H9 (cell line): ENCODE data around the gene SCUBE1. TPM values are rescaled to one million over a fixed set of nuclear protein-coding genes. Genes with fewer than 3 reads are reported as not detected.

Experiments
- DNase-seq: peaks from one replicate; pipeline ENCODE4 v3.0.0-alpha.2; 2017
- H2AFZ ChIP-seq: one replicate; pipeline ENCODE4 v1.6.1; 2013; ENCODE audit warnings: mild to moderate bottlenecking, low read length, control low read depth, moderate library complexity
- H2AK5ac ChIP-seq: 2 replicates; pipeline ENCODE4 v1.6.1; 2013; ENCODE audit warnings: low read length, control low read depth, mixed read lengths; ENCODE audit not compliant: insufficient read length
- H2BK120ac ChIP-seq: one replicate; pipeline ENCODE4 v1.6.1; 2013; ENCODE audit warnings: low read depth, mild to moderate bottlenecking, low read length, control low read depth, inconsistent platforms; ENCODE audit not compliant: poor library complexity, severe bottlenecking
- H2BK12ac ChIP-seq: 2 replicates; pipeline ENCODE4 v1.6.1; 2013; ENCODE audit warnings: low read length, control low read depth, mixed read lengths, low read depth; ENCODE audit not compliant: insufficient read length
- H2BK15ac ChIP-seq: 2 replicates; pipeline ENCODE4 v1.6.1; 2013; ENCODE audit warnings: low read depth, low read length, control low read depth
- H2BK20ac ChIP-seq: one replicate; pipeline ENCODE4 v1.6.1; 2013; ENCODE audit warnings: low read depth, mild to moderate bottlenecking, low read length, control low read depth, inconsistent platforms; ENCODE audit not compliant: poor library complexity, severe bottlenecking
- H2BK5ac ChIP-seq: 2 replicates; pipeline ENCODE4 v1.6.1; 2013; ENCODE audit warnings: low read length, control low read depth, mixed read lengths; ENCODE audit not compliant: insufficient read length
- H3K14ac ChIP-seq: 2 replicates; pipeline ENCODE4 v1.6.1; 2013; ENCODE audit warnings: low read length, control low read depth; ENCODE audit not compliant: insufficient read depth
- H3K18ac ChIP-seq: 2 replicates; pipeline ENCODE4 v1.6.1; 2013; ENCODE audit warnings: low read depth, mild to moderate bottlenecking, mixed read lengths, low read length, control low read depth; ENCODE audit not compliant: insufficient read length
- H3K23ac ChIP-seq: 2 replicates; pipeline ENCODE4 v1.6.1; 2013; ENCODE audit warnings: low read length, control low read depth, mixed read lengths, low read depth; ENCODE audit not compliant: insufficient read length
- H3K23me2 ChIP-seq: 2 replicates; pipeline ENCODE4 v1.6.1; 2013; ENCODE audit warnings: low read depth, mild to moderate bottlenecking, mixed read lengths, low read length, control low read depth; ENCODE audit not compliant: insufficient read length, poor library complexity, severe bottlenecking
- H3K27ac ChIP-seq: 2 replicates; pipeline ENCODE4 v1.5.1; 2013; ENCODE audit warnings: low read length, control low read depth, mixed read lengths, low read depth; ENCODE audit not compliant: insufficient read length
- H3K27me3 ChIP-seq: 2 replicates; pipeline ENCODE4 v1.6.1; 2013; ENCODE audit warnings: low read length, control low read depth, inconsistent platforms; ENCODE audit not compliant: insufficient read depth
- H3K4ac ChIP-seq: 2 replicates; pipeline ENCODE4 v1.6.1; 2013; ENCODE audit warnings: low read depth, mild to moderate bottlenecking, control low read depth, inconsistent platforms, low read length, moderate library complexity
- H3K4me1 ChIP-seq: 2 replicates; pipeline ENCODE4 v1.6.1; 2013; ENCODE audit warnings: low read length, control low read depth, inconsistent platforms; ENCODE audit not compliant: insufficient read depth
- H3K4me2 ChIP-seq: 2 replicates; pipeline ENCODE4 v1.6.1; 2013; ENCODE audit warnings: low read length, control low read depth, mixed read lengths; ENCODE audit not compliant: insufficient read length, insufficient read depth
- H3K56ac ChIP-seq: 2 replicates; pipeline ENCODE4 v1.6.1; 2013; ENCODE audit warnings: low read depth, mild to moderate bottlenecking, mixed read lengths, low read length, control low read depth; ENCODE audit not compliant: insufficient read length
- H3K79me1 ChIP-seq: 2 replicates; pipeline ENCODE4 v1.6.1; 2013; ENCODE audit warnings: low read depth, mild to moderate bottlenecking, moderate library complexity, low read length, control low read depth, inconsistent platforms; ENCODE audit not compliant: insufficient read depth, poor library complexity, severe bottlenecking
- H3K79me2 ChIP-seq: 2 replicates; pipeline ENCODE4 v1.6.1; 2013; ENCODE audit warnings: low read length, control low read depth, inconsistent platforms; ENCODE audit not compliant: insufficient read depth
- H3K9ac ChIP-seq: 2 replicates; pipeline ENCODE4 v1.6.1; 2013; ENCODE audit warnings: low read length, control low read depth, mixed read lengths; ENCODE audit not compliant: insufficient read length; ENCODE audit errors: extremely low read depth
- H3K9me3 ChIP-seq: one replicate; pipeline ENCODE4 v1.6.1; 2013; ENCODE audit warnings: low read depth, low read length, inconsistent platforms; ENCODE audit not compliant: control insufficient read depth
- H3T11ph ChIP-seq: one replicate; pipeline ENCODE4 v1.6.1; 2013; ENCODE audit warnings: mild to moderate bottlenecking, low read length, control low read depth, inconsistent platforms
- H4K20me1 ChIP-seq: one replicate; pipeline ENCODE4 v1.6.1; 2013; ENCODE audit not compliant: control insufficient read depth, insufficient read length, insufficient read depth
- H4K5ac ChIP-seq: 2 replicates; pipeline ENCODE4 v1.6.1; 2013; ENCODE audit warnings: low read depth, mild to moderate bottlenecking, mixed read lengths, low read length, control low read depth; ENCODE audit not compliant: insufficient read length
- H4K8ac ChIP-seq: replicated peaks from 2 replicates; pipeline ENCODE4 v1.6.1; 2013; ENCODE audit warnings: low read length, control low read depth, mixed read lengths, low read depth; ENCODE audit not compliant: insufficient read length
- H4K91ac ChIP-seq: 2 replicates; pipeline ENCODE4 v1.6.1; 2013; ENCODE audit warnings: low read depth, mild to moderate bottlenecking, moderate library complexity, mixed read lengths, low read length, control low read depth; ENCODE audit not compliant: insufficient read length
- H3K27ac Mint-ChIP-seq, 3 experiments: 2 replicates in 2 of 3; 3 replicates in 1 of 3; pipeline ENCODE4 v1.8.0; 2020 to 2021; ENCODE audit warnings: mixed read lengths in 3 of 3, mild to moderate bottlenecking in 1 of 3, moderate library complexity in 1 of 3
- H3K27me3 Mint-ChIP-seq: 2 replicates; pipeline ENCODE4 v1.8.0; 2021; ENCODE audit warnings: low read depth, mild to moderate bottlenecking, moderate library complexity, mixed read lengths
- H3K36me3 Mint-ChIP-seq, 3 experiments: 2 replicates in 2 of 3; 3 replicates in 1 of 3; pipeline ENCODE4 v1.8.0; 2020 to 2021; ENCODE audit warnings: low read depth in 3 of 3, mixed read lengths in 3 of 3; ENCODE audit not compliant: insufficient read depth in 1 of 3
- H3K4me1 Mint-ChIP-seq, 2 experiments: 2 replicates each; pipeline ENCODE4 v1.8.0; 2020; ENCODE audit warnings: mixed read lengths in 2 of 2
- H3K4me3 Mint-ChIP-seq, 2 experiments: 2 replicates in 1 of 2; 3 replicates in 1 of 2; pipeline ENCODE4 v1.8.0; 2020 to 2021; ENCODE audit warnings: mild to moderate bottlenecking in 2 of 2, mixed read lengths in 2 of 2, moderate library complexity in 1 of 2
- H3K9me3 Mint-ChIP-seq, 2 experiments: 2 replicates in 1 of 2; 3 replicates in 1 of 2; pipeline ENCODE4 v1.8.0; 2020; ENCODE audit warnings: mild to moderate bottlenecking in 2 of 2, mixed read lengths in 2 of 2, moderate library complexity in 1 of 2
- WGBS: extraction: QIAGEN DNeasy Blood & Tissue Kit; methylation state at CpG from one replicate; pipeline ENCODE4 v1.1.7; 2013; ENCODE audit warnings: missing lambda C conversion rate, low lambda C conversion rate, mixed read lengths; ENCODE audit not compliant: insufficient read length; ENCODE audit errors: extremely low coverage; 5-methylcytosine and 5-hydroxymethylcytosine counted together
- total RNA-seq: library from RNA; stranded (reverse); gene quantifications from 2 replicates; pipeline ENCODE4 v1.2.1, GENCODE V29; 2021
- TF ChIP-seq, protein P1 (sequence below): fragments of 200-600 bp; sonication (generic); conservative IDR thresholded peaks from 3 replicates; pipeline ENCODE4 v1.8.0; 2021; ENCODE audit warnings: antibody characterized with exemption, mild to moderate bottlenecking

Gene SCUBE1
- total RNA-seq, 1 experiment from 2014 or later = 1.2 TPM

DNA sequence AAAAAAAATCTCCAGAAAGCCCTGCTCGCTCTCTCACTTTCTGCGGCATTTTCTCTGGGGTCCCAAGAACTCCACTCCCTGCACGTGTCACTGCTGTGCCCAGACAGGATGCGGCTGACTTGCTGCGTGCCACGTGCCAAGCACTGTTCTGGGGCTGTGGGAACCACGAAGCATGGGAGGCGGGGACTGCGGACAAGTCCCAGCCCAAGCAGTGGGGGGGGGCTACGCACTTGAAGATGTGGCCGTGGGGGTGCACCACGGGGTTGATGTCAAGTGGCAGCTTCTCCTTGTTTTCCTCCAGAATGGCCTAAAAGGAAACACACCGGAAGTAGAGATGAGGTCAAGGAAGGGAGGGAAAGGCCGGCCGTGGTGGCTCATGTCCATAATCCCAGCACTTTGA lies 167.1 kb downstream of the SCUBE1 start:
- Mint-ChIP-seq H3K9me3 (no peaks in the 10 kb centered on the region), H3K27ac (no peak overlapping the region), H3K4me3 (no peak overlapping the region), H3K27me3 (no peaks in the 10 kb centered on the region), H3K36me3 (peaks cover 36 to 78% (median 69%) of the 10 kb centered on the region in 3 experiments), H3K4me1 (no peaks in the 10 kb centered on the region)
- Histone ChIP-seq H3K4me2 (no peak overlapping the region), H2BK5ac (no peak overlapping the region), H3K79me1 (no peaks in the 10 kb centered on the region), H3K4me1 (no peaks in the 10 kb centered on the region), H3K27ac (no peak overlapping the region), H3K79me2 (no peaks in the 10 kb centered on the region), H4K91ac (no peak overlapping the region), H3K9me3 (no peaks in the 10 kb centered on the region), H3K9ac (no peak overlapping the region), H2AK5ac (no peak overlapping the region), H4K20me1 (no peaks in the 10 kb centered on the region), H3K18ac (no peak overlapping the region), H3K14ac (no peak overlapping the region), H3K4ac (no peak overlapping the region), H4K5ac (no peak overlapping the region), H2BK120ac (no peak overlapping the region), H4K8ac (no peak overlapping the region), H2BK15ac (no peak overlapping the region), H2BK12ac (no peak overlapping the region), H3K23ac (no peak overlapping the region), H3K27me3 (no peaks in the 10 kb centered on the region), H3T11ph (no peak overlapping the region), H2BK20ac (no peak overlapping the region), H2AFZ (no peak overlapping the region), H3K56ac (no peak overlapping the region), H3K23me2 (no peaks in the 10 kb centered on the region)
- DNase-seq = no peak
- TF ChIP-seq, protein P1, sequence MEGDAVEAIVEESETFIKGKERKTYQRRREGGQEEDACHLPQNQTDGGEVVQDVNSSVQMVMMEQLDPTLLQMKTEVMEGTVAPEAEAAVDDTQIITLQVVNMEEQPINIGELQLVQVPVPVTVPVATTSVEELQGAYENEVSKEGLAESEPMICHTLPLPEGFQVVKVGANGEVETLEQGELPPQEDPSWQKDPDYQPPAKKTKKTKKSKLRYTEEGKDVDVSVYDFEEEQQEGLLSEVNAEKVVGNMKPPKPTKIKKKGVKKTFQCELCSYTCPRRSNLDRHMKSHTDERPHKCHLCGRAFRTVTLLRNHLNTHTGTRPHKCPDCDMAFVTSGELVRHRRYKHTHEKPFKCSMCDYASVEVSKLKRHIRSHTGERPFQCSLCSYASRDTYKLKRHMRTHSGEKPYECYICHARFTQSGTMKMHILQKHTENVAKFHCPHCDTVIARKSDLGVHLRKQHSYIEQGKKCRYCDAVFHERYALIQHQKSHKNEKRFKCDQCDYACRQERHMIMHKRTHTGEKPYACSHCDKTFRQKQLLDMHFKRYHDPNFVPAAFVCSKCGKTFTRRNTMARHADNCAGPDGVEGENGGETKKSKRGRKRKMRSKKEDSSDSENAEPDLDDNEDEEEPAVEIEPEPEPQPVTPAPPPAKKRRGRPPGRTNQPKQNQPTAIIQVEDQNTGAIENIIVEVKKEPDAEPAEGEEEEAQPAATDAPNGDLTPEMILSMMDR = no peak
- WGBS = no CpG with 5 or more reads among the region's 15 CpGs
